Endothelial cell of umbilical vein (primary cell): ENCODE results near the gene ST6GALNAC3.

Source experiments
- EZH2 ChIP-seq: IDR thresholded peaks from 2 replicates; pipeline ENCODE4 v1.6.1; 2012; ENCODE audit warnings: borderline replicate concordance, low read depth, mild to moderate bottlenecking, moderate library complexity, low read length, inconsistent platforms; ENCODE audit not compliant: severe bottlenecking
- FOS ChIP-seq: IDR thresholded peaks from 2 replicates; pipeline ENCODE4 v1.6.1; 2011; ENCODE audit warnings: mild to moderate bottlenecking, low read length, moderate library complexity, borderline replicate concordance; ENCODE audit not compliant: insufficient read depth
- GATA2 ChIP-seq: IDR thresholded peaks from 2 replicates; pipeline ENCODE4 v1.7.0; 2011; ENCODE audit warnings: low read depth, mild to moderate bottlenecking, moderate library complexity, mixed read lengths, low read length; ENCODE audit not compliant: insufficient read length, insufficient read depth
- JUN ChIP-seq: IDR thresholded peaks from 2 replicates; pipeline ENCODE4 v1.6.1; 2011; ENCODE audit warnings: borderline replicate concordance, low read depth; ENCODE audit not compliant: insufficient read length, insufficient read depth
- MYC ChIP-seq: IDR thresholded peaks from one replicate; pipeline ENCODE4 v1.6.1; 2011; ENCODE audit warnings: mild to moderate bottlenecking, low read depth, low read length
- POLR2A ChIP-seq: IDR thresholded peaks from 2 replicates; pipeline ENCODE4 v1.6.1; 2012; ENCODE audit warnings: low read depth, mild to moderate bottlenecking, control low read depth, low read length
- POLR2AphosphoS5 ChIP-seq: IDR thresholded peaks from 2 replicates; pipeline ENCODE4 v1.6.1; 2012; ENCODE audit warnings: low read depth, mild to moderate bottlenecking, control low read depth, low read length, moderate library complexity; ENCODE audit not compliant: insufficient read depth
- TF ChIP-seq, protein P1 (sequence below), 2 donors: IDR thresholded peaks; 1 replicate in 1 of 2; 2 replicates in 1 of 2; pipeline ENCODE4 v1.5.1; 2011; ENCODE audit warnings: low read length in 2 of 2, mild to moderate bottlenecking in 2 of 2, moderate library complexity in 2 of 2, control low read depth in 1 of 2, inconsistent platforms in 1 of 2, low read depth in 1 of 2; ENCODE audit not compliant: insufficient read depth in 1 of 2; ENCODE audit errors: extremely low read depth in 1 of 2
- TF ChIP-seq, protein P2 (sequence below): IDR thresholded peaks from 2 replicates; pipeline ENCODE4 v1.6.1; 2011; ENCODE audit not compliant: insufficient read depth, insufficient read length

DNA sequence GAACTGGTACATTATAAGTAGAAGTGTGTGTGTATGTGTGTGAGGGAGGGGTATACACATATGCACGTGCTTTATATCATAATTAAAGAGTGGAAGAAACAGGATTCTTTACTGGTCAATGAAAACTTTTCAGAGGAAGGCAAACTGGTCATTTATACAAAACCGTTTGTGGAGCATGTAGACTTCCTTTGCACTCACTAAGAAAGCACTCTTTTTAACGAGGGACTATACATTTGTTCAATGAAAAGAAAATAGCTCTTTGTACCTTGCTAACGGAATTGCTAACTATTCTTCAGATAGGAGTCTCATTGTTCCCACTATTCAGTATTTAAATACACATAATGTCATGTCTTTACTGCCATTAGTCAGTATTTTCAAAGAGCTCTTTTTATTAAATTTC, 219.3 kb downstream of the ST6GALNAC3 start:
- TF ChIP-seq, protein P1, sequence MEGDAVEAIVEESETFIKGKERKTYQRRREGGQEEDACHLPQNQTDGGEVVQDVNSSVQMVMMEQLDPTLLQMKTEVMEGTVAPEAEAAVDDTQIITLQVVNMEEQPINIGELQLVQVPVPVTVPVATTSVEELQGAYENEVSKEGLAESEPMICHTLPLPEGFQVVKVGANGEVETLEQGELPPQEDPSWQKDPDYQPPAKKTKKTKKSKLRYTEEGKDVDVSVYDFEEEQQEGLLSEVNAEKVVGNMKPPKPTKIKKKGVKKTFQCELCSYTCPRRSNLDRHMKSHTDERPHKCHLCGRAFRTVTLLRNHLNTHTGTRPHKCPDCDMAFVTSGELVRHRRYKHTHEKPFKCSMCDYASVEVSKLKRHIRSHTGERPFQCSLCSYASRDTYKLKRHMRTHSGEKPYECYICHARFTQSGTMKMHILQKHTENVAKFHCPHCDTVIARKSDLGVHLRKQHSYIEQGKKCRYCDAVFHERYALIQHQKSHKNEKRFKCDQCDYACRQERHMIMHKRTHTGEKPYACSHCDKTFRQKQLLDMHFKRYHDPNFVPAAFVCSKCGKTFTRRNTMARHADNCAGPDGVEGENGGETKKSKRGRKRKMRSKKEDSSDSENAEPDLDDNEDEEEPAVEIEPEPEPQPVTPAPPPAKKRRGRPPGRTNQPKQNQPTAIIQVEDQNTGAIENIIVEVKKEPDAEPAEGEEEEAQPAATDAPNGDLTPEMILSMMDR (IDR thresholded peaks at IDR 0.05; ENCODE audit: extremely low read depth in 1 of 2, insufficient read depth in 1 of 2, low read depth in 1 of 2, low read length in 2 of 2) = no peak
- TF ChIP-seq POLR2A (no peak), POLR2AphosphoS5 (no peak), EZH2 (no peak), JUN (no peak), FOS (no peak), MYC (no peak), GATA2 (no peak)
- TF ChIP-seq, protein P2, sequence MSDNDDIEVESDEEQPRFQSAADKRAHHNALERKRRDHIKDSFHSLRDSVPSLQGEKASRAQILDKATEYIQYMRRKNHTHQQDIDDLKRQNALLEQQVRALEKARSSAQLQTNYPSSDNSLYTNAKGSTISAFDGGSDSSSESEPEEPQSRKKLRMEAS = no peak
